GM12874 (cell line): ENCODE measurements around the gene VPS35L.

Source experiments
- CTCF ChIP-seq: IDR thresholded peaks from 2 replicates; pipeline ENCODE4 v1.5.1; 2011; ENCODE audit warnings: low read depth, mild to moderate bottlenecking, control low read depth, low read length, moderate library complexity; ENCODE audit not compliant: insufficient read depth

Gene VPS35L

DNA sequence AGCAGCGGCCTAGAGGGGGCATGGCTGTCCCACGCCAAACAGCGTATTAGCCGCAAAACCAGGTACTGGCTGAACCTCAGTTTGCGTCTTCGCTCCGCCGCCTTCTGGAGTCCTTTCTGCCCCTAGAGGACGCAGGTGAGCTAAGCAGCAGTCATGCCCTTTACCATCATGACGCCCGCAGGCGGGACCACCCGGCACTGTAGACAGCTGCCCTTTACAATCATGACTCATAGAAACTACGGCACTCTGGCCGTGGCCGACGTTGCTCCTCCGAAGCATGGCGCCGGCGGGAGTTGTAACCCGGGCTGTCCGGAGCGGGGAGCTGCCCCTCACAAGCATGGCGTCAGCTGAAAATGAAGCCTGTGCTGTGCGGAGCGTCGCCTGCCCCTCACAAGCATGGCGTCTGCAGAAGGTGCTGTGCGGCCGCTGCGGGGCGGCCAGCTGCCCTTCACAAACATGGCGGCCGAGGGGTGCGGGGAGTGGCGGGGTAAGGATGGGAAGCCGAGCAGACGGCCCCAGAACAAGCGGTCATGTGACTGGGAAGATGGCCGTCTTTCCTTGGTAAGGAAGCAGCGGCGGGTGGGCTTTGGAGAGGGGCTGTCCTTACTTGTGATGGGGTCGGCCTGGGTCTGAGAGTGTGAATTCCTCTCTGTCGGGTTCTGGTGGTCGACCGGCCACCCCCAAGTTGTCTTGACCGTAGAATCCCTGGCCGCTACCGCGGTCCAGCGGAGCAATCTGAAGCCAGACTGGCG, at the start of gene VPS35L:
TSS of gene VPS35L (plus strand) at position 518 of the 752 bp plus-strand sequence. CDS start at position 545, 27 bp downstream.
- TF ChIP-seq CTCF: peak; percentile 88

DNA sequence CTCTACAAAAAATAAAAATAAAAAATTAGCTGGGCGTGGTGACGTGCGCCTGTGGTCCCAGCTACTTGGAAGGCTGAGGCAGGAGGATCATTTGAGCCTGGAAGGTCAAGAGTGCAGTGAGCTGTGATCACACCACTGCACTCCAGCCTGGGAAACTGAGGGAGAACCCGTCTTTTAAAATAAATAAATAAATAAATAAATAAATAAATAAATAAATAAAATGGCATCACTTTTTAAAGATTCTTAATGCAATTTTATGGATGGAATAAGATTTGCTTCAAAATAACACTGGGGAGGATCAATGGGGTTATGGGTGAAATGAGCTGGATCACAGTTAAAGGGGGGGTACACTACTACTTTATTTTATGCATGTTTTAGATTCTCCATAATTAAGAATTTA, 48.5 kb upstream of the VPS35L start:
- no peak for TF ChIP-seq CTCF

DNA sequence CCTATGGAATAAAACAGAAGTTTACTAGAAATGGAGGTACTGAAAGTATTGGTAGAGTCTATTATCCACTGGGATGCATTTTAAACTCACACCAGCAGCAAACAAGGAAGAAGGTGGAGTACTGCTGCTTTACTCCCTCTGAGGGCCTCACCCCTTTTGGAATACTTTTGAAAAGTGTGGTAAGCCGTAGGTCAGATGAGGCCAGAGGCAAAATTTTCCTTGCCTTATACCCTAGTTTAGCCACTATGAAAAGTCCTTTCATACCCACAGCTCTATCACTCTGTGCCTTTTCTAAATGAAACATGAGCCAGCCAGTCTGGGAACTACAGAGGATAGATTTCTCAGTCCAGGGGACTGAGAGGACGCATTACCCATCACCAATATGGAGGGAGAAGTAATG, 47.6 kb upstream of the VPS35L start:
- no peak for TF ChIP-seq CTCF

DNA sequence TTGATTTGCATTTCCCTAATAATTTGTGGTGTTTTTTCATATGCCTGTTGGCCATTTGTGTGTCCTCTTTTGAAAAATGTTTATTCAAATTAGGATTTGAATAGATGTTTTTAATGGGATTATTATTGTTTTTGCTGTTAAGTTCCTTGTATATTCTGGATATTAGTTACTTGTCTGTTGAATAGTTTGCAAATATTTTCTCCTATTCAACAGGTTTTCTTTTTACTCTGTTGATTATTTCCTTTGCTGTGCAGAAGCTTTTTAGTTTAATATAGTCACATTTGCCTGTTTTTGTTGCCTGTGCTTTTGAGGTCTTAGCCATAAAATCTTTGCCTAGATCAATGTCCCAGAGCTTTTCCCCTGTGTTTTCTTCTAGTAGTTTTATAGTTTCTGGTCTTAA, 43.2 kb upstream of the VPS35L start:
- no peak for TF ChIP-seq CTCF

DNA sequence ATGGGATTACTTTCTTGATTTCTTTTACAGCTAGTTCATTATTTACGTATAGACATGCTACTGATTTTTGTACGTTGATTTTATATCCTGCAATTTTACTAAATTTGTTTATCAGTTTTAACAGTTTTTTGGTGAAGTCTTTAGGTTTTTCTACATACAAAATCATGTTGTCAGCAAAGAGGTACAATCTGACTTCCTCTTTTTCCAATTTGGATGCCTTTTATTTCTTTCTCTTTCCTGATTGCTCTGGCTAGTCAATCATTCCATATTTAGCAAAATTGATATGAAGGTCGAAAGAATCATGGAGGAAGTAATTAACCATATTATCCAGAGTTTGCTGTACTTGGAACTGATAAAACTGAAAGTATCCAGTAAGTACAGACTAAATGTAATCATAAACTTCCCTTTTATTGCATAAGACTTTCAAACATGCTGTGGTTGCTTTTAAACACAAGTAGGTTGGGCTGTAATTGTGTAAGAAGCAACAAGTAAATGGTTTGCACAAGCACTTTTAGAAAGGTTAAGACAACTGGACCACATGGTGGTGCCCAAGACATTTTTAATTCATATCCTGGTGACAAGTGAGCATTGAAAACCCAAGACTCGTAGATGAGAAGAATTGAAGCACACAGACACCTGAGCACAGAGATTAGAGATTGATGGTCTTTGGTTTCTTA, 42.0 kb upstream of the VPS35L start:
- no peak for TF ChIP-seq CTCF

- no peak for TF ChIP-seq CTCF
Observed at GRCh38 chr16:19515757-19516156, 39.7 kb upstream of the VPS35L start.

DNA sequence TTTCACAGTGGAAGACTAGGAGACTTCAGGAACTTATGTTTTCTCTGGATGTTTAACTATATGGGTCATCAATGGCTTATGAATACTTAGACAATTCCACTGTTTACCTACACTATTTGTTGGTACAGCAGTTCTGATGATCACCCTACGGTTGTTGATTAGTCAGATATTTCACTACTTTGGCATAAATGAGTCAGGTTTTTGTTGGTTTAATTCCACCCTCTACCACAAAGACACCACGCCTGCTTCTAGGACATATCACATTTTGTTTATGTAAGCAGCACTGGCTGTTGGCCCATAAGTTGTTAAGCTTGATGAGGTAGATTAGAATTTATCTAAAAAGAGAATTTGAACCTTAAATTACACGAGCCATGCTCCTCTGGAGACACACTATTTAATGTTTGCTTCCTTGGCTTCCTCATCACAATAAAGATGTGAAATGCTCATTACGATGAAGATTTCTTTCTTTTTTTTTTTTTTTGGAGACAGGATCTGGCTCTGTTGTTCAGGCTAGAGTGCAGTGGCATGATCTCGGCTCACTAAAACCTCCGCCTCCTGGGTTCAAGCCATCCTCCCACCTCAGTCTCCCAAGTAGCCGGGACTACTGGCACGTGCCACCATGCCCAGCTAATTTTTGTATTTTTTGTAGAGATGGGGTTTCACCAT, 37.9 kb upstream of the VPS35L start:
- no peak for TF ChIP-seq CTCF
